HG03045 (cell line): ENCODE measurements around the gene MLXIP.
A peak's percentile ranks its signal among the peaks of the same experiment; 100 is the strongest.
"Not testable (repeated sequence)": the region's sequence is repeated elsewhere in the genome, so short reads cannot be mapped to it uniquely, and the experiment has no call there.

Source experiments
- ATAC-seq: cut with Tn5 transposase; IDR thresholded peaks from one replicate; pipeline ENCODE4 v1.9.1; 2021; ENCODE audit warnings: mild to moderate bottlenecking, moderate library complexity; ENCODE audit not compliant: unreplicated experiment

Gene MLXIP

GRCh38 chr12:122078141-122079032 lies at the start of gene MLXIP:
MLXIP (plus strand) TSS chr12:122078756; CDS start chr12:122078854, 98 bp downstream.
- ATAC-seq, result peak; percentile 87

GRCh38 chr12:122028905-122029560 lies 49.5 kb upstream of the MLXIP start:
- no peak for ATAC-seq

- no peak for ATAC-seq
Measured at GRCh38 chr12:122029620-122030423, 48.7 kb upstream of the MLXIP start.

GRCh38 chr12:122030424-122031035 lies 48.0 kb upstream of the MLXIP start:
- ATAC-seq, result no peak

GRCh38 chr12:122031342-122032216 lies 47.0 kb upstream of the MLXIP start:
- ATAC-seq, result no peak

- no peak for ATAC-seq
Measured at GRCh38 chr12:122032580-122032979, 46.0 kb upstream of the MLXIP start.

- no peak for ATAC-seq
Measured at GRCh38 chr12:122035292-122035691, 43.3 kb upstream of the MLXIP start.

- ATAC-seq, result no peak
Measured at GRCh38 chr12:122036153-122036552, 42.4 kb upstream of the MLXIP start.

GRCh38 chr12:122040579-122041386 lies 37.8 kb upstream of the MLXIP start:
- no peak for ATAC-seq

GRCh38 chr12:122041458-122041857 lies 37.1 kb upstream of the MLXIP start:
- ATAC-seq, result not testable (repeated sequence)

- ATAC-seq, result no peak
Measured at GRCh38 chr12:122042910-122043309, 35.6 kb upstream of the MLXIP start.

GRCh38 chr12:122043476-122043875 lies 35.1 kb upstream of the MLXIP start:
- ATAC-seq, result no peak

- no peak for ATAC-seq
Measured at GRCh38 chr12:122045262-122045661, 33.3 kb upstream of the MLXIP start.

- ATAC-seq, result no peak
Measured at GRCh38 chr12:122046145-122046544, 32.4 kb upstream of the MLXIP start.

- no peak for ATAC-seq
Measured at GRCh38 chr12:122048151-122048550, 30.4 kb upstream of the MLXIP start.

- no peak for ATAC-seq
Measured at GRCh38 chr12:122049827-122050226, 28.7 kb upstream of the MLXIP start.

- no peak for ATAC-seq
Measured at GRCh38 chr12:122050706-122051105, 27.9 kb upstream of the MLXIP start.

GRCh38 chr12:122051231-122051876 lies 27.2 kb upstream of the MLXIP start:
- ATAC-seq, result no peak

- no peak for ATAC-seq
Measured at GRCh38 chr12:122052285-122052684, 26.3 kb upstream of the MLXIP start.
